NCI-H748 (cell line): ENCODE data around the gene C2CD2.
A peak's percentile ranks its signal among the peaks of the same experiment; 100 is the strongest.

Experiments used
- DNase-seq: peaks from one replicate; lab custom pipeline; 2025; ENCODE audit not compliant: unreplicated experiment; lab: John Stamatoyannopoulos, UW

Gene C2CD2

DNA sequence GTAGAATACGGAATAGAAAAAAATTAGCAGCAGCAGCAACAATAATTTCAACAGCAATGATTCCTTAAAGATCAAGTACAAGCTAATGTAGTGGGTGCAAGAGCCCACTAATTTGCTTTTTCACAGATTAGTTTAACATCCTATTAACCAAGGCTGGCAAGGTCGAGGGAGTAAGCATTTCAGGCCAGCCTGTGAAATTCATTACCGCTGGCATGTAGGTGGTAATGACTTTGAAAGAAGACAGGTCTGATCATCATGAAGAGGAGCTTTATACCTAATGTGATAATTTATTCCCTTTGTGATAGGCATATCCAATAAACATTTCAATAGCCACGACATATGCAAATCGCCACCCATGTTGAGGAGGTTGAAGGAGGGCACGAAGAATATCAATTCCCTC lies 63.5 kb downstream of the C2CD2 start:
- DNase-seq, result no peak

- no peak for DNase-seq
Observed at GRCh38 chr21:41888749-41889376, 65.0 kb downstream of the C2CD2 start.

GRCh38 chr21:41887667-41888066 lies 66.2 kb downstream of the C2CD2 start:
- no peak for DNase-seq

DNA sequence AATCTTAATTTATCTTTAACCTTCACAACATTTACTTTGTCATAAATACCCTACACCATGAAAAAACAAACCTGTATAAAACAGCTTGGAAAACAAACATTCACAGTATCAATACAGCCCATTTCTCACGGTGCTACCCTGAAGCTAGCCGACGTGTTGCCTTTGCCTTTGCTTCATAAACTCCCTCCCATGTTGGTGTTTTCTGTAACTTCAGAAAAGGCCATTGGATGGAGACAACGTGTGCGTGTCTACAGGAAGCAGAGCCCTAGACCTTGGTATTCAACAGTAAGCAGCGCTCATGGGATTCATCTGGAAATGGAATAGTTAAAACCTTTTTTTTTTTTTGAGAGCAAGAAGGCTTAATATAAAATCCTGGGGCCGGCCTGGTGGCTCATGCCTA lies 67.5 kb downstream of the C2CD2 start:
- DNase-seq, result no peak

DNA sequence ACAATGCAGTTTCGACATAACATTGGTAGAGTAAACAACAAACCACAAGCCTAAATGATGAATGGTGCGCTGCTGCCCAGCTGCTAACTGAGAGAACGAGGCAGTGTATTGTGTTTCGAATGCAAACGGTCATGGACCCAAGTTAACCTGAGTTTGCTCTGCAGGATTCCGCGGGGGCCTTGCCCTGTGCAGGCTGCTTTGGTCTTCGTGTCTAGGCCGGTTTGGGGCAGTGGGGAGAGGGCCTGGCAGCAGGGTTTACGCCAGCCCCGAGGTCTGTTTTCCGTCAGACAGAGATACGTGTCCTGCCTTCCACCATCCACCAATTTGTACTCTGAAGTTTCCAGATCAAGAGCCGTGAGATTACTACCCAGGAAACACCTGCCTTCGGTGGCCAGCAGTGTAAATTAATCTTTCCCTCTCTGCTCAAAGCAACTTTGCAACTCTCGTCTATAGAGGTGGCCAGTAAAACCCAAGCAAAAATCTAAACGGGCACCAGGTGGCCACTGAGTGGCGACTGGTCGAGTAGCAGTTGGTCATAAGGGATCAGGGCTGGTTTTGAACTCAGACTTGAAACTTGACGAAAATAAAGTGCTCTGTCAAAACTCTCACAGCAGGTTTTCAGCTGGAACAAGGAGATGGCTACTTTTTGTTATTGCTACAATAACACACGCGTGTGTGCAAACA lies 68.3 kb downstream of the C2CD2 start:
- DNase-seq, result no peak

GRCh38 chr21:41884501-41885030 lies 69.3 kb downstream of the C2CD2 start:
- DNase-seq, result no peak

DNA sequence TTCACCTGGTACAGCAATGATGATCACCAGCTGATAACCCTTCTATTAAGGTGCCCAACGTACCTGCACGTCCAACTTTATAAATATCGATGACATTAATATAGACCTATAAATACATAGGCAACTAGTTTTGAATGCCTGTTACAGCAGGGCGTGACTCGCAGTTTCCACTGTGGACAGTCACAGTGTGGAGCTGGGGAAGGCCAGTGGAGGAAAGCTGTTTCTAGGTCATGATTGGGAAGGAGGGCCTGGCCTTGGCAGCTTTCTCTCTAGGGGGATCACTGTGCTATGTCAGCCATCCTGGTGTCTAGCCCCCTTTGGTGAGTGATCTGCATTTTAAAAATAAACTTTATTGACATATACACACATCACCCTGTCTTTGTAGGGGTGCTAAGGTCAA lies 70.2 kb downstream of the C2CD2 start:
- DNase-seq, result no peak

GRCh38 chr21:41881051-41881450 lies 72.8 kb downstream of the C2CD2 start:
- no peak for DNase-seq

GRCh38 chr21:41880153-41880552 lies 73.7 kb downstream of the C2CD2 start:
- DNase-seq, result no peak

DNA sequence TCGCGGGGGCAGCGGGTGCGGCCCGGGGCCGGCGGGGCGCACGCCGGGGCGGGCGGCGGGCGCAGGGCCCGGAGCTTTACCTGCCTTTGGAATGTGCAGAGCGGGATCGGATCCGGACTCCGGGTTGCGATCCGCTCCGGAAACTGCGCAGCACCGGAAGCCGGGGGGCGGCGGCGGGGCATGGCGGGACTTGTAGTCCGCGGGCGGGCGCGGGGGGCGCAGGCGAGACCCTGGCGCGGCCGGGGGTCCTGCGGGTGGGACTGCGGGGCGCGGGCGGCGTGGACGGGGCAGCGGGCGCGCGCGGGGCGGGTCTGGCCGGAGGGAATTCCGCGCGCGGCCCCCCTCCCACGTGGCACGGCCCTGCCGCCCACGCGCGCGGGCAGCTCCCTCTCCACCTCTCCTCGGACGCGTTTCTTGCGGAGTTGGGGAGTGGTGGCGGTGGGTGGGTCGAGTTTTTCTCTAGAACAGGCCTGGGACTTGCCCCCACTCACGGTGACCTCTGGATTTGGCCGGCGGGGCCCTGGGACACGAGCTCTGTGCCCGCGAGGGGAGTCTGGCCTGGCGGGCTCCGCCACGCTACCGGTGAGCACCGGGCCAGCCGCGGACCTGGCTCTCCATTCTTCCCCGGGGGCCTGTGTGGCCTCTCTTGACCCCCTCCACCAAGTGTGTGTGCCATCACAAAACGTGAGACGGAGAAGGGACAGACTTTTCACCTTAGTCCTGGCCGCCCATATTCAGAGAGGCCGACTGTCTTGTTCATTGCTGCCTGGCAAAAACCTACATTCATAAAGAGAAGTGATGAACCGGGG lies 74.4 kb downstream of the C2CD2 start, which contains the start of gene PRDM15:
PRDM15 (minus strand) TSS at position 155 of the 809 bp plus-strand sequence. CDS start 18,981 bp downstream, outside the sequence.
- DNase-seq, result peak; percentile 80

DNA sequence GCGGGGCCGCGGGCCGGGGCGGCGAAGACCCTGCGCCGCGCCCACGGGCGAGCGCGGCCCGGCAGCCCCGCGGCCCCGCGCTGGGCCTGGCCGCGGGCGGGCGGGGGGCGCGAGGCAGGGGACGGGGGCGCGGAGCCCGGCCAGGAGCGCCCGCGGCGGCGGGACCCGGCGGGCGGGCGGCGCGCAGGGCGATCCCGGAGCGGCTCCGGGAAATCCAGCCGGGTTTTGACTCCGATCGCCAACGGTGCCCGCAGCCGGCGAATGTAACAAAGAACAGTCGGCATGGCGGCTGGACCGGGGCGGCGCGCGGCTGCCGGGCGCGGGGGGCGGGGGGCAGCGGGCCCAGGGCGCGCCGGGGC lies 75.0 kb downstream of the C2CD2 start:
- DNase-seq, result peak; percentile 72

DNA sequence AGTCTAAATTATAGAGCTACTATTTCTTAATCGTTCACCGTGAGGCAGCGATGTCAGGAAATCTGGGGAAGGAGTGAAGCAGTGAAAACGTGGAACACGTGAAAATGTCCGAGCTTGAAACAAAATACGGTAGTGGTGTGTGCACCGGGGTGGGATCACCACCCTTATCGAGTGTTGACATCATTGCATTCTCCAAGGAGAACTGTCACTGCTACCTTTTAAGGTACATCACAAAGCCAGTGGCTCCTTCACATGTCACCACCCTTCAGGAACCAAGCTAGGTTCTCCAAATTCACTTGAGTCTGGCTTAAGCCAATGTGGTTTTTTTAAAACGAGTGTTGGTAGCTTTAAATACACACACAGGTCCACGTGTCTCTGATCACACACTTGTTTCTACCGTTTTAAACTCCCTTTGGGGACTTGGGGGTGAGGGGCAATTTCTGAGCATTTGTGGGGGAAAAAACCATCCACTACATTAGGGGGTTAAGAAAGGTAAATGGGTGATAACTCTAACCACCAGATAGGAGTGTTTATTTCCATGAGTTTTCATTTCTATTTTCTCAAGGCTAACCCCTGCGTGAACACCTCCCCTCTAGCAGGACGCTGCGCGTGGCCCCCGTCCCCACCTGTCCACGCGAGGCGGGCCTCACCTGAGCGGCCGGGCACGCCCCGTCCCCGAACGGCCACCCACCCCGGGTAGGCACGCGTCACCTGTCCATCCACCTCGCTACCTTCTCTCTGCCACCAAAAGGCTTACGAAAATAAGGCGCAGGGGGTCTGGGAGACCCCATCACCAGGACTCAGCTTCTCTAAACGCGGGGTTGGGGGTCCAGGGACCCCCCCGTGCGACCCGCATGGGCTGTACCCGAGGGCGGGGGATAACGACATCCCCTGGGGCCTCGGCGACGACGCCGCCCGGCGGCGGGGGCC lies 75.7 kb downstream of the C2CD2 start:
- peak; percentile 44 for DNase-seq

- DNase-seq, result no peak
Observed at GRCh38 chr21:41876928-41877652, 76.7 kb downstream of the C2CD2 start.

DNA sequence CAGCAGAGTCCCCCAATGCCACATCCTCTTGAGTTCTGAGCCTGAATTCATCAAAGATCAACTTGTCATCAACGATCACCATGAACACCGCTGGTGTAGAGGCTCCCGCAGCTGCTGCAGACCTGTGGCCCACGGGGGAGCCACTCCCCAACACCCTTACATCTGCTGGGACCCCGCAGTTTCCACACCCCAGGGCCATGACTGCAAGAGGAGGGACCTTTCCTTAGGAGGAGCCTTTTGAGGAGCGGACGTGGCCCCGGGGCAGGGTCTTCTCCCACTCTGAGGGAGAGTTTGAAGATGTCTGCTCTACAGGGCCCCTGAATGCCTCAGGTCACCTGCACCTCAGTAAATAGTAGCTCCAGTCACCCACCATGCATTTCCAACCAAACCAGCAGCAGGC lies 77.4 kb downstream of the C2CD2 start:
- no peak for DNase-seq

DNA sequence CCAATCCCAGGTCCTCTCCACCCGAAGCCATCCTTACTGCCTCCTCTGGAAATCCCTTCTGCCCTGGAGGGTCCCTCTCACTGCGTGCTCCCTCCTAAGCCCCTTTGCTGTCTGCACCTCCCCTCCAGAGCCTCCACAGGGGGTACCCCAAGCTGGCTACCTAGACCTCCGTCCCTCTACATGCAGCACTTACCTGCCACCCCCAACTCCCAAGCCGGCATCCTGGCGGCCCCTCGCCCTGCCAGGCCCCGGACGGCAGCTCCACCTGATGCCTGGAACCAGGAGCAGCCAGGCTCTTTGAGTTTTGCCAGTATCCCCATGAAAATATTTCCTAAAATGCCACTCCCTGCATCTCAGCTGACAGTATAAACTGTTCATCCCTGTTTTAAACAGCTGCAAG lies 78.7 kb downstream of the C2CD2 start:
- no peak for DNase-seq

- DNase-seq, result no peak
Observed at GRCh38 chr21:41874611-41875010, 79.2 kb downstream of the C2CD2 start.

DNA sequence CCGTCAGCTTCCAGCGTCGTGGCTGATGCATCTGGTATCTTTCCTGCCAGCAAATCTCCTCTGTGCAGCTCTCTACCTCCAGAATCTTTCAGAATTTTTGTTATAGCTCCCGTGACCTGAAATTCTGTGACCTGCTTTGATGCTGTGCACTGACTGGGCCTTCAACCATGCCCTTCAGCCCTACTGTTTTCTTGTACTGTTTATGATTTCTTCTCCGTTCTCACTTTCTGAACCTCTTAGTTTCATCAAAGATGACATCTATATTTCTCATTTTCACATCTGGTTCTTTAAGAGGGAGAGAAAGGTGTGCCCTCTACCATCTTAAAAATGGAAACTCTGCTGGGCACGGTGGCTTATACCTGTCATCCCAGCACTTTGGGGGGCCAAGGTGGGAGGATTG lies 80.4 kb downstream of the C2CD2 start:
- DNase-seq, result no peak

GRCh38 chr21:41873005-41873404 lies 80.8 kb downstream of the C2CD2 start:
- DNase-seq, result no peak

DNA sequence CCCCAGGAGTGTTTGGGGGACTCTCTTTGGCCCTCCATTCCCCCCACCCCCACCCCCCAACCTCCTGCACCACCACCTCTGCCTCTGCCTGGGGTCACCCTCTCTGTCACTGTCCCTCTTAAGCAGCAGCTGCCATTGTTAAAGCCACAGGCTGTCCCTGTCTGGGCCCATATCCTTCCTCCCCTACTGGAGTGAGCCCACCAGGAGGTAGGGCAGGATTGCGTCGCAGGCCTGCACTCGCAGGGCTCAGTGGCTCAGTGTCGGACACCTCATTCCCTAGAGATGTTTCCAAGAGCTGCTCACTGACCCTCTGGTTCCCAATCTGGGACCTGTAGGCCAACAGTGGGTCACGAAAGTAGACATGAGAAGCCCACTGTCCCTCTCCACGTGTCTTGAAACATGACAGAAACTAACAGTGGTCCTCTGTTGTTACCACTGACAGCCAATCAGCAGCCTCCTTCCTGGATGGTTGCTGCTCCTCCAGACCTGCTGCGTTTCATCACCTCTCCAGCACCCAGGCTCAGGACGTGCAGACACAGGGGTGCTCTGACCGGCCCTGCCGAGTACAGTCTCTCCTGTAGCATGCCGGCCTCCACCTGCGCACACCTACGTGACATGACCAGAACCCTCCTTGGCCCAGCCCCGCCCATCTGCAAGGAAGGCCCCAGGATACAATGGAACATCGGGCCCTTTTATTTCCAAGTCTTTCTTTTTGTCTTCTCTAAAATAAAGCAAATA lies 82.4 kb downstream of the C2CD2 start:
- DNase-seq, result no peak
